ENCODE results near the gene PHAF1.

The PHAF1 gene

GRCh38 chr16:67192781-67193361 lies 83.1 kb downstream of the PHAF1 start:
- Mint-ChIP-seq H3K4me1 (ENCODE audit: low read depth) (peaks cover 52% of the 10 kb centered on the region), H3K27me3 (no peaks in the 10 kb centered on the region), H3K4me3 (peak overlapping the region; percentile 95), H3K36me3 (ENCODE audit: low read depth) (peaks cover 56% of the 10 kb centered on the region), H3K27ac (peak overlapping the region; percentile 94), H3K9me3 (no peaks in the 10 kb centered on the region)
- no peak for DNase-seq

- Mint-ChIP-seq H3K4me3 (peak overlapping the region; percentile 95), H3K9me3 (no peaks in the 10 kb centered on the region), H3K36me3 (ENCODE audit: low read depth) (peaks cover 62% of the 10 kb centered on the region), H3K4me1 (ENCODE audit: low read depth) (peaks cover 52% of the 10 kb centered on the region), H3K27me3 (no peaks in the 10 kb centered on the region), H3K27ac (peak overlapping the region; percentile 94)
- DNase-seq = no peak
Measured at GRCh38 chr16:67193536-67193935, 83.8 kb downstream of the PHAF1 start.

- Mint-ChIP-seq H3K36me3 (ENCODE audit: low read depth) (peaks cover 63% of the 10 kb centered on the region), H3K4me1 (ENCODE audit: low read depth) (peaks cover 52% of the 10 kb centered on the region), H3K9me3 (no peaks in the 10 kb centered on the region), H3K4me3 (peak overlapping the region; percentile 95), H3K27me3 (no peaks in the 10 kb centered on the region), H3K27ac (peak overlapping the region; percentile 94)
- no peak for DNase-seq
Measured at GRCh38 chr16:67194260-67194659, 84.5 kb downstream of the PHAF1 start.

- DNase-seq = no peak
- Mint-ChIP-seq H3K4me1 (ENCODE audit: low read depth) (peaks cover 52% of the 10 kb centered on the region), H3K9me3 (no peaks in the 10 kb centered on the region), H3K27me3 (no peaks in the 10 kb centered on the region), H3K4me3 (no peak overlapping the region), H3K36me3 (ENCODE audit: low read depth) (peaks cover 75% of the 10 kb centered on the region), H3K27ac (peak overlapping the region; percentile 94)
Measured at GRCh38 chr16:67195676-67196075, 85.9 kb downstream of the PHAF1 start.

- H3K4me3 Mint-ChIP-seq = no peak overlapping the region
- peaks cover 87% of the 10 kb centered on the region for H3K36me3 Mint-ChIP-seq (ENCODE audit: low read depth)
- no peaks in the 10 kb centered on the region for H3K9me3 Mint-ChIP-seq
- H3K27me3 Mint-ChIP-seq = no peaks in the 10 kb centered on the region
- DNase-seq = no peak
- peaks cover 44% of the 10 kb centered on the region for H3K4me1 Mint-ChIP-seq (ENCODE audit: low read depth)
- H3K27ac Mint-ChIP-seq = peak overlapping the region; percentile 48
Measured at GRCh38 chr16:67196881-67197280, 87.1 kb downstream of the PHAF1 start.

- H3K4me3 Mint-ChIP-seq = no peak overlapping the region
- no peak for DNase-seq
- no peaks in the 10 kb centered on the region for H3K9me3 Mint-ChIP-seq
- peaks cover 91% of the 10 kb centered on the region for H3K36me3 Mint-ChIP-seq (ENCODE audit: low read depth)
- peaks cover 41% of the 10 kb centered on the region for H3K4me1 Mint-ChIP-seq (ENCODE audit: low read depth)
- H3K27me3 Mint-ChIP-seq = no peaks in the 10 kb centered on the region
- H3K27ac Mint-ChIP-seq = peak overlapping the region; percentile 55
Measured at GRCh38 chr16:67197704-67198103, 88.0 kb downstream of the PHAF1 start.

All from activated T-cell treated with anti-CD3 and anti-CD28 coated beads, Interleukin-2, amount 50 U/mL, for 24 hours (primary cell).